ENCODE data around the gene ACSS3.
"Not testable (repeated sequence)": the region's sequence is repeated elsewhere in the genome, so short reads cannot be mapped to it uniquely, and the experiment has no call there.

GRCh38 chr12:81209772-81210225 lies 131.9 kb downstream of the ACSS3 start:
- TF ChIP-seq POLR2A (IDR thresholded peaks at IDR 0.05; ENCODE audit: low read depth, low read length); MAX (IDR thresholded peaks at IDR 0.05; ENCODE audit: insufficient read depth, insufficient read length); CTCF (IDR thresholded peaks at IDR 0.05; ENCODE audit: extremely low read depth in 1 of 2, insufficient read depth in 1 of 2, low read depth in 1 of 2, low read length in 2 of 2); EZH2 (IDR thresholded peaks at IDR 0.05; ENCODE audit: borderline replicate concordance, low read depth, low read length, severe bottlenecking); MYC (IDR thresholded peaks at IDR 0.05; ENCODE audit: low read depth, low read length): not testable (repeated sequence)
- peak; percentile 64 for TF ChIP-seq POLR2AphosphoS5 (IDR thresholded peaks at IDR 0.05; ENCODE audit: insufficient read depth, low read depth, low read length)

All from endothelial cell of umbilical vein (primary cell).